HG02571 (cell line): ENCODE results near the gene GABBR1.

Experiments
- ATAC-seq: cut with Tn5 transposase; IDR thresholded peaks from one replicate; pipeline ENCODE4 v1.9.1; 2021; ENCODE audit warnings: mild to moderate bottlenecking, moderate library complexity; ENCODE audit not compliant: unreplicated experiment

The GABBR1 gene

GRCh38 chr6:29530671-29531310 is 102.2 kb downstream of the GABBR1 start:
- ATAC-seq = no peak

- ATAC-seq = no peak
Observed at GRCh38 chr6:29529956-29530355, 103.0 kb downstream of the GABBR1 start.

DNA sequence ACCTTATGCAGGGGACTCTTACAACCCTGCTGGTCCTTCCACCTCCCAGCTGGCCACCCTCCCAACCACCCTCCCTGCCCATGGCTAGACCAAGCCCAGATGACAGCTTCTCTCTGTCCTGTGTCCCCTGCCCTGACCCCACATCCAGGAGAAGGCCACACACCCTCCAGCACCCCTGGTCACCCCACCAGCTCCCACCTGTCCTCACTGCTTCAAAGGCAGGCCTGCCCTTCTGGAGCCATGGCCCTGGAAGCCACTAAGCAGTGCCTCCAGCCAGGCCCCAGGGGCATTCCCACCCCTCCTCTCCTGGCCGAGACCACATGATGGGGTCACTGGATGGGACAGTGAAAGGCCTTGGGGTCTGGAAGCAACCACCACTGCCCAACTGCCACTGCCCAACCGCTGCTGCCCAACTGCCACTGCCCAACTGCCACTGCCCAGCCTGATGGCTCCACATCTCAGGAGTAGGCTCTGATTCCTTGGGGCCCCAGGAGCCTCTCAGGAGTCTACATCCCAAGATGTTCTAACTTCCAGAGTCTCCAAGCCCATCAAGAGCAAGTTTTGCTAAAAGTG is 103.9 kb downstream of the GABBR1 start:
- ATAC-seq = no peak

GRCh38 chr6:29528300-29528931 is 104.6 kb downstream of the GABBR1 start:
- no peak for ATAC-seq

DNA sequence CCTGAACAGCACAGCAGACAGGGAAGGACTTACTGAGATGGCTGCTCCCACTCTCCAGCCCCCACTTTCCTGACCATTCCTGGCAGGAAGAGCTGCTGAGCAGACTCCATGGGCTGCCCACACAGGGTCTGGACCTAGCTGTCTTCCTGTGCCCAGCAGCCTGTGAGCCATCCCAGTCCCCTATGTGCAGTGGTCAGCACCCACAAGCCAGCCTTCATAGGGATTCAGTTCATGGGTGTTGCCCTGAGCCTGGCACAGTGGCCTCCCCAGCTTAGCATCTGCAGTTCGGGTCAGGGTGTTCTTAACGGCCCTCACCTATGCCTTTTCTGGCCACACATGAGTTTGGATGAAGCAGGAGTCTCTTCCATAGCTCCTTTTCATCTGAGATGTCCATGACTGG is 105.4 kb downstream of the GABBR1 start:
- no peak for ATAC-seq

DNA sequence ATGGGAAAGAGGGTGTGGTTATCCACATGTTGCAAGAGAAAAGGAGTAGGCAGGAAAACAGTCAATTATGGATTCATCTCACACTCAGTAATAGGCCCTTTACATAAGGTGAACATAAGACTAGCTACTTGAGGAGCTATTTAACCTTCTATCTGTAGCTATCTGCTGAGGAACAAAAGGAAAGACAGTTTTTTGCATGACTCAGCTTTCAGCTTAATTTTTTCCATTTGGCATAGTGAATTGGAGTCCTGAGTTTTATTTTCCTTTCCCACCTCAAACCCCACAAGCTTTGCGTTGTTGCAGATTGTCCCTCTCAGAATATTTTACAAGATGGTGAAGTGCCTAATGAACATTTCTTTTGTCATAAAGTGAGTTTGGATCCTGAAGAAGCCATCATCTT is 105.9 kb downstream of the GABBR1 start:
- ATAC-seq = no peak

DNA sequence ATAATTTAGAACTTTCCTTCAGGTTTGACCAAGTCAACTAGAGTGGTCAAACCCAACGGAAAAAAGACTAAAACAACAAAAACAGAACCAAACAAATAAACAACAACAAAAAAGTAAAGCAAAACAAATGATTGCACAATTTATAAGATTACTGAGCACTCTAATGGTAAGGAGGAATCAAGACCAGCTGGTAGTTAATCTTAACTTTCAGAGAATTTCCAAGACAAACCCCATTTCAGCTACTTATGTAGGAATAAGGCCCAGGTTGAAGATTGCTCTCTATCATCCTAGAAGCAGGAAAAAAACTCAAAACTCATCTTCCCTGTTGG is 107.7 kb downstream of the GABBR1 start:
- no peak for ATAC-seq

- no peak for ATAC-seq
Observed at GRCh38 chr6:29524444-29525310, 108.3 kb downstream of the GABBR1 start.

DNA sequence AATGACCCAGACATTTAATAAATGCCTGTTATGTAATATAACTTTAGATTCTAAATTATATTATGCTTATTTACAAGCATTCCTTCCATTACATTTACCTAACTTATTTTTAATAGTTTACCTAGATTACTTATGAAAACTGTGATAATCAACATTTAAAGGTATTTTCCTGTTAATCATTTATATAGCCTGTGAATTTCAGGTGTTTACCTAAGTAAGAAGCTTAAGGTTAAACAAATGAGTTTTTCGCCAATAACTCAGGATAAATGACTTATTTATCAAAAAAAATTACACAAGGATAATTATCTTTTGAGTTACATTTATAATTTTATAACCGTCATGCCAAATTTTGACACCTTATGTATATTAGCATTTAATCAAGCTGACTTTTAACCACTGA is 108.9 kb downstream of the GABBR1 start:
- ATAC-seq = no peak

DNA sequence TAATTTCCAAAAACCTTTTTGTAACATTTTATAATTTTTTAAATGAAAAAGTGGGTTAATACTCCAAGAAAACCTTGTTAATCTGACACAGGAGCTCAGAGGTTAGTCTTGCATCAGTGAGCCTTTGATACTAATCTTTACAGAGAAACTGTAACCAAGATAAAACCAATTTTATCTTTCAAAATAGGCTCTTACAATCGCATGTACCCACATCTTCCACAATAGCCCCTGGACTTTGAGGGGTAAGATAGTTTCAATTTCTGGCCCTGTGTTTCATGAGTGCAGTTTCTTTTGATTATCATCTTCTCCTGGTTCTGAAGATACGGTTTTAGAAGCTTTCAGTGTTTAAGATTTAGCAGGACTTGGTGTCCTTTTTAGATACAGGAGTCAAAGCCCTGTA is 110.8 kb downstream of the GABBR1 start:
- ATAC-seq = no peak

GRCh38 chr6:29521006-29521680 is 111.8 kb downstream of the GABBR1 start:
- ATAC-seq = no peak

- no peak for ATAC-seq
Observed at GRCh38 chr6:29520232-29520631, 112.8 kb downstream of the GABBR1 start.

- ATAC-seq = no peak
Observed at GRCh38 chr6:29519291-29520010, 113.5 kb downstream of the GABBR1 start.

DNA sequence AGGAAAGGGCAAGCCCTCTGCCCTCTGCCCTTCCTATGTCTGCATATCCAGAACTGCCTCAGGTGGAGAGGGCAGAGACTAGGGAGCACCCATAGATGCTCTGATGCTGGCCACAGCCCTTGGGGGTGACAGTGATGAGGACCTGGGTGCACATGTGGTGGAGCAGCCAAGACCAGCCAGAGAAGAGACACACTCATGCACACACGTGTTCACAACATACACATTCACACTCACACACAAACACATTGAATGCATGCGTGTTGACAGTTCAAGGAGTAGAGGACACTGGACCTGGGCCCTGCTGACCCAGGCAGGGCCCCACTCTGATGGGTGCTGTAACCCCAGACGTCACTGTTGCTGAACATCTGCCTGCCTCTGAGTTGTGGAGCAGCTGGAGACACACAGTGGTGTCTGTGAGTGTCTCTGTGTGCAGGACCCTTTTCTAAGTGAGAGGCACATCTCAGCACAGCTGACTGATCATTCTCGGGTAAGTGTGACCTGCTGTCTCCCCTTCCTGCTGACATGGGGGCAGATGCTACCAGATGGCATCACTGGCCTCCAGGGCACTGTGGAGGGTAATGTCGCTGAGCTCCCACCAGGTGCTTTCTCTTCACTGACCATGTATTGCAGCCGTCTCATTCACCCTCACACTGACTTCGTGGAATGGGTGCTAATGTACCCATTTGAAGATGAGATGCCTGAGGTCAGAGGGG is 115.1 kb downstream of the GABBR1 start:
- ATAC-seq = no peak

DNA sequence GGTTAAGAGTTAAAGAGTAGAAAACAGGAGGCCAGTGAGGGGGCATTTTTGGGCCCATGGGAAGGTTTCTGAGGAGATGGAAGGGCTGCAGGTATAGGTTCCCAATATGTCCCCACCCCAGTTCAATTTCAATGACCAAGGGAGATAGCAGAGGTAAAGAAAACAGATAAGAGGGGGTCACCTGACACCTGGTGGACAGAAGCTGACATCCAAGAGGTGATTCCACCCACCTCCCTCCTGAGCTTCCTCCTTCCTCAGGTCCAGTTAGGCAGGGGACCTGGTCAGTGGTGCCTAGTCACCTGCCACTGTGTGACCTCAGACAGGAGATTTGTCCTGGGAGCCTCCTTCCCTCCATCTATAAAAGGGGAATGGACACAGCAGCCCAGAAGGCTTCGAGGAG is 115.7 kb downstream of the GABBR1 start:
- no peak for ATAC-seq

GRCh38 chr6:29516108-29516507 is 116.9 kb downstream of the GABBR1 start:
- ATAC-seq = no peak

DNA sequence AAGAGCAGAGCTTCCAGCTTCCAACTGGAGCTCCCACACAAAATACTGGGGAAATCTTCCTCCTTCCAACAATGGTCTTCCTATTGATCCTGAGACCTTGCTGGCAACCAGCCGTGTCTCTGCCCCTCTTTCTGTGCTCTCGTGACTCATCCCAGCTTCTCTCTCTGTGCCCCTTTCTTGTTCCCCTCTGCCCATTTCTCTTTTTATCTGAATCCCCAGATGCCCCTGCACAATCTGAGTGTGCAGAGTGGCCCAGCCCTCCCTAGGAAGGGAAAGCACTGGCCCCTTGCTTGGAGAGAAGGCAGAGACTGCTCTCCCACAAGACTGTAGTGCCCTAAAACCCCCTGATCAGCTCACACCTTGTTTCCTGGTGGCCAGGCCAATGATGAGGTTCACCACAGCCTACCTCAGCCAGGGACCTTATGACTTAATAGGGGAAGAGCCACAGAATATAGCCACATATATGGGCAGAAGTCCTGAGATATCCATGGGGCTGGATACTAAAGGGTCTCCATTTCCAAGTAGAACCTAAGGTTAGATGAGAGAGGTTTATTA is 122.2 kb downstream of the GABBR1 start:
- ATAC-seq = no peak

- no peak for ATAC-seq
Observed at GRCh38 chr6:29510202-29510601, 122.8 kb downstream of the GABBR1 start.
